H4 (cell line): Measurements from ENCODE around the gene SEC22C. TPM values are rescaled to one million over a fixed set of nuclear protein-coding genes. Genes with fewer than 3 reads are reported as not detected.

Source experiments
- DNase-seq: peaks from one replicate; pipeline ENCODE4 v3.0.0-alpha.2; 2015; ENCODE audit warnings: low spot score
- total RNA-seq: library from RNA; depleted of rRNA; stranded (reverse); fragments of >200 nt; shearing (Covaris generic); gene quantifications from 2 replicates; pipeline ENCODE4 v1.2.3, GENCODE V29; 2014

SEC22C gene
- total RNA-seq, 1 experiment from 2014 or later = 42.4 TPM

GRCh38 chr3:42513121-42513520 is 68.6 kb downstream of the SEC22C start:
- no peak for DNase-seq

- no peak for DNase-seq
Measured at GRCh38 chr3:42511736-42512135, 70.0 kb downstream of the SEC22C start.

GRCh38 chr3:42511201-42511600 is 70.6 kb downstream of the SEC22C start:
- no peak for DNase-seq

GRCh38 chr3:42510325-42510724 is 71.4 kb downstream of the SEC22C start:
- no peak for DNase-seq

- DNase-seq = no peak
Measured at GRCh38 chr3:42509111-42509510, 72.7 kb downstream of the SEC22C start.

GRCh38 chr3:42508562-42508961 is 73.2 kb downstream of the SEC22C start:
- no peak for DNase-seq

GRCh38 chr3:42507761-42508335 is 73.9 kb downstream of the SEC22C start:
- no peak for DNase-seq

GRCh38 chr3:42507252-42507651 is 74.5 kb downstream of the SEC22C start:
- no peak for DNase-seq

GRCh38 chr3:42505849-42506410 is 75.8 kb downstream of the SEC22C start:
- DNase-seq = no peak

- DNase-seq = no peak
Measured at GRCh38 chr3:42505128-42505848, 76.5 kb downstream of the SEC22C start.

- no peak for DNase-seq
Measured at GRCh38 chr3:42504334-42505127, 77.2 kb downstream of the SEC22C start.

GRCh38 chr3:42503957-42504333 is 77.8 kb downstream of the SEC22C start:
- DNase-seq = no peak

- no peak for DNase-seq
Measured at GRCh38 chr3:42503251-42503924, 78.4 kb downstream of the SEC22C start.

GRCh38 chr3:42502429-42503250 is 79.1 kb downstream of the SEC22C start, which contains the start of gene VIPR1:
Gene VIPR1, plus strand, starts transcription at chr3:42502643. Its CDS starts 93 bp downstream, at chr3:42502736.
- no peak for DNase-seq

GRCh38 chr3:42501681-42502428 is 79.9 kb downstream of the SEC22C start:
- no peak for DNase-seq

- DNase-seq = no peak
Measured at GRCh38 chr3:42501321-42501680, 80.5 kb downstream of the SEC22C start.

GRCh38 chr3:42500909-42501308 is 80.9 kb downstream of the SEC22C start:
- no peak for DNase-seq

- DNase-seq = no peak
Measured at GRCh38 chr3:42500091-42500490, 81.7 kb downstream of the SEC22C start.

GRCh38 chr3:42499478-42499871 is 82.3 kb downstream of the SEC22C start:
- no peak for DNase-seq

GRCh38 chr3:42498791-42499477 is 82.8 kb downstream of the SEC22C start:
- DNase-seq = no peak
